ENCODE data around the gene AKT2. TPM values are rescaled to one million over a fixed set of nuclear protein-coding genes. Genes with fewer than 3 reads are reported as not detected.

Gene AKT2
- total RNA-seq, 1 experiment from 2014 or later, result 2,376 TPM

DNA sequence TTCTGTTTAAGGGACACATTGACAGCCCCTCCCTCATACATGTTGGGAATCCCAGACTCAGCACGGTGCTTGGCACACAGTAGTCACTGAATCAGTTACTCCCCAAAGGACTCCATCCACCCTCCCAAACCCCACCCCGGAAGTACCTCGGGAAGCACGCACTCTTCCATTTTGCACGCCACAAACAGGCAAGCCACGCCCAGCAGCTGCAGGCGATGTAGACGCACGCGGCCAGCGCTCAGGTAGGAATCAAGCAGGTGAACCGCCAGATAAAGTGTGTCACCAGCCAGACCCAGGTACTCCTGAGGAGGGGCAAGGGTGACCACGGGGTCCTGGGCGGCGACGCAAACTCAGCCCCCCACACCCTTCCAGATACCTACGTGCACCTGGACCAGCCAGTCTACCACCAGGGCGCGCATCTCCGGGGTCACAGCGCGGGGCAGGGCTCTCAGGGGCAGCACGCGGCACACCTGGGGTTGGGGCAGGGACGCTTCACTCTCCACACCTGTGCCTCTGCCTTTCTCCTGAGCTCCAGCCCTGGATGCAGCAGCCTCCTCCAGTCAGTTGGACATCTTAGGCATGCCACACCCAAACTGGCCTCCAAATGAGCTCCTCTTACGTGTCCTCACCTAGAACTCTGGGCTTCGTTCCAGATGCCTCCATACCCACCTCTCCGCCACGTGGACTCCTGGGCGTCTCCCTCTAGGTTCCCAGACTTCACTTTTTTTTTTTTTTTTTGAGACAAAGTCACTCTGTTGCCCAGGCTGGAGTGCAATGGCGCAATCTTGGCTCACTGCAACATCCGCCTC is 60.6 kb downstream of the AKT2 start:
- DNase-seq (ENCODE audit: low read depth, low spot score) (no peak), ATAC-seq (no peak)
- intact Hi-C loops (cut with micrococcal nuclease; ENCODE audit: unreplicated experiment), result loop anchor here (5.0 kb wide), 1 partner anchor 227 kb away; the partner anchor contains the start of gene ZNF546
- H3K4me1 ChIP-seq (ENCODE audit: control insufficient read depth, insufficient read depth, low read length), result peaks cover 26% of the 10 kb centered on the region
- H3K36me3 ChIP-seq (ENCODE audit: control insufficient read depth, insufficient read depth, low read length), result no peaks in the 10 kb centered on the region
- CTCF ChIA-PET, result interaction anchor here (0.6 to 5.3 kb wide), 22 partner anchors 10 to 919 kb away, joined by 3 to 62 read pairs (median 4); no protein-coding TSS in a partner anchor
- BruUV-seq (replicated peaks), result no TSS peak
- TF ChIP-seq, protein P1, sequence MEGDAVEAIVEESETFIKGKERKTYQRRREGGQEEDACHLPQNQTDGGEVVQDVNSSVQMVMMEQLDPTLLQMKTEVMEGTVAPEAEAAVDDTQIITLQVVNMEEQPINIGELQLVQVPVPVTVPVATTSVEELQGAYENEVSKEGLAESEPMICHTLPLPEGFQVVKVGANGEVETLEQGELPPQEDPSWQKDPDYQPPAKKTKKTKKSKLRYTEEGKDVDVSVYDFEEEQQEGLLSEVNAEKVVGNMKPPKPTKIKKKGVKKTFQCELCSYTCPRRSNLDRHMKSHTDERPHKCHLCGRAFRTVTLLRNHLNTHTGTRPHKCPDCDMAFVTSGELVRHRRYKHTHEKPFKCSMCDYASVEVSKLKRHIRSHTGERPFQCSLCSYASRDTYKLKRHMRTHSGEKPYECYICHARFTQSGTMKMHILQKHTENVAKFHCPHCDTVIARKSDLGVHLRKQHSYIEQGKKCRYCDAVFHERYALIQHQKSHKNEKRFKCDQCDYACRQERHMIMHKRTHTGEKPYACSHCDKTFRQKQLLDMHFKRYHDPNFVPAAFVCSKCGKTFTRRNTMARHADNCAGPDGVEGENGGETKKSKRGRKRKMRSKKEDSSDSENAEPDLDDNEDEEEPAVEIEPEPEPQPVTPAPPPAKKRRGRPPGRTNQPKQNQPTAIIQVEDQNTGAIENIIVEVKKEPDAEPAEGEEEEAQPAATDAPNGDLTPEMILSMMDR (IDR thresholded peaks at IDR 0.05), result no peak
- TF ChIP-seq TCF7L2 (IDR thresholded peaks at IDR 0.05; ENCODE audit: low read depth, low read length) (no peak), POLR2AphosphoS5 (IDR thresholded peaks at IDR 0.05; ENCODE audit: low read depth, low read length) (no peak), SIN3A (IDR thresholded peaks at IDR 0.05; ENCODE audit: borderline replicate concordance, insufficient read depth, low read depth, low read length) (no peak)
- TF ChIP-seq, protein P2, sequence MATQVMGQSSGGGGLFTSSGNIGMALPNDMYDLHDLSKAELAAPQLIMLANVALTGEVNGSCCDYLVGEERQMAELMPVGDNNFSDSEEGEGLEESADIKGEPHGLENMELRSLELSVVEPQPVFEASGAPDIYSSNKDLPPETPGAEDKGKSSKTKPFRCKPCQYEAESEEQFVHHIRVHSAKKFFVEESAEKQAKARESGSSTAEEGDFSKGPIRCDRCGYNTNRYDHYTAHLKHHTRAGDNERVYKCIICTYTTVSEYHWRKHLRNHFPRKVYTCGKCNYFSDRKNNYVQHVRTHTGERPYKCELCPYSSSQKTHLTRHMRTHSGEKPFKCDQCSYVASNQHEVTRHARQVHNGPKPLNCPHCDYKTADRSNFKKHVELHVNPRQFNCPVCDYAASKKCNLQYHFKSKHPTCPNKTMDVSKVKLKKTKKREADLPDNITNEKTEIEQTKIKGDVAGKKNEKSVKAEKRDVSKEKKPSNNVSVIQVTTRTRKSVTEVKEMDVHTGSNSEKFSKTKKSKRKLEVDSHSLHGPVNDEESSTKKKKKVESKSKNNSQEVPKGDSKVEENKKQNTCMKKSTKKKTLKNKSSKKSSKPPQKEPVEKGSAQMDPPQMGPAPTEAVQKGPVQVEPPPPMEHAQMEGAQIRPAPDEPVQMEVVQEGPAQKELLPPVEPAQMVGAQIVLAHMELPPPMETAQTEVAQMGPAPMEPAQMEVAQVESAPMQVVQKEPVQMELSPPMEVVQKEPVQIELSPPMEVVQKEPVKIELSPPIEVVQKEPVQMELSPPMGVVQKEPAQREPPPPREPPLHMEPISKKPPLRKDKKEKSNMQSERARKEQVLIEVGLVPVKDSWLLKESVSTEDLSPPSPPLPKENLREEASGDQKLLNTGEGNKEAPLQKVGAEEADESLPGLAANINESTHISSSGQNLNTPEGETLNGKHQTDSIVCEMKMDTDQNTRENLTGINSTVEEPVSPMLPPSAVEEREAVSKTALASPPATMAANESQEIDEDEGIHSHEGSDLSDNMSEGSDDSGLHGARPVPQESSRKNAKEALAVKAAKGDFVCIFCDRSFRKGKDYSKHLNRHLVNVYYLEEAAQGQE (IDR thresholded peaks at IDR 0.05; ENCODE audit: insufficient read depth in 1 of 2, low read depth in 2 of 2, low read length in 1 of 2), result no peak
- peaks cover 9% of the 10 kb centered on the region; the same call in 1 of the 2 replicates for H3K9me3 ChIP-seq (ENCODE audit: control insufficient read depth, insufficient read depth, low read depth, low read length)
- in situ Hi-C loops (cut with HindIII; ENCODE audit: low pct_unique_long_range_greater_than_20kb, low sequenced_read_pairs), result loop anchor here (5.0 kb wide), 3 partner anchors 32 to 87 kb away; partner anchors contain the start of gene MAP3K10
- H3K4me3 ChIP-seq (ENCODE audit: low read depth in 2 of 2, low read length in 2 of 2), result no peak overlapping the region
- peaks cover 11% of the 10 kb centered on the region; the same call in 1 of the 2 replicates for H3K27me3 ChIP-seq (ENCODE audit: control insufficient read depth, insufficient read depth, low read length)
- no peak overlapping the region for H3K27ac ChIP-seq (ENCODE audit: low read length)
- POLR2A ChIA-PET, result interaction anchor here (0.6 to 0.7 kb wide), 7 partner anchors 15 to 401 kb away, joined by 3 to 9 read pairs (median 6); no protein-coding TSS in a partner anchor

DNA sequence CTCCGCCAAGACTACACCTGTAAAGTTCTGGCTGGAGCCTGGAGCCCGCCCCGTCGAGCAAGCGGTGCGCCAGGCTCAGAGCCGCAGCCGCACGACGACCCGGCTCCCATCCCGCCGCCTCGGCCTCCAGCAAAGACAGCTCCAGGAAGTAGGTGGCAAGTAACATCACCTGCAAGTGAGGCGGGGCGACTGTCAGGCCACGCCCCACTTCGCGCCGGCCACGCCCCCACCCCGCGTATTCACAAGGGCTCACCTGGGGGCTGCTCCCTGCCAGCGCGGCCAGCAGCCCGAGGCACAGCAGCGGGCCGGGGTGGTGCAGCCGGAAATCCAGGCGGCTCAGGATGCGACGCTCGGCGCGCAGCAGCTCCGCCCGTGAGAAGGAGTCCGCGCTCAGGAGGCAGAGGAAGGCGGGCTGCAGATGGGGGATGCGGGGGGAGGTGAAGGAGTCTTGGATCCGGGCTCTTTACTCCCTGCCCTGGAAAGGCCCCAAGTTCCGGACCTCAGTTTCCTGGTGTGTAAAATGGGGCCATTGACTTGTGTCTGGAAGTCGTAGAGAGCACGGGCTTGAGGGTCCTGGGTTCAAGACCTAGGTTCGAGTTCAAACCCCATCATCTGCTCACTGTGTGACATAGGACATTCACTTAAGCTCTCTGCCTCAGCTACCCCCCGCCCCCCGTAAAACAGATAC is 61.9 kb downstream of the AKT2 start:
- ATAC-seq (no peak), DNase-seq (ENCODE audit: low read depth, low spot score) (no peak)
- H3K4me1 ChIP-seq (ENCODE audit: control insufficient read depth, insufficient read depth, low read length), result peaks cover 34% of the 10 kb centered on the region
- H3K36me3 ChIP-seq (ENCODE audit: control insufficient read depth, insufficient read depth, low read length), result no peaks in the 10 kb centered on the region
- POLR2A ChIA-PET, result interaction anchor here (0.5 to 1.3 kb wide), 3 partner anchors 65 to 253 kb away, joined by 3 to 4 read pairs (median 3); no protein-coding TSS in a partner anchor
- intact Hi-C loops (cut with micrococcal nuclease; ENCODE audit: unreplicated experiment), result loop anchor here (5.0 kb wide), 1 partner anchor 226 kb away; the partner anchor contains the start of gene ZNF546
- in situ Hi-C loops (cut with HindIII; ENCODE audit: low pct_unique_long_range_greater_than_20kb, low sequenced_read_pairs), result no loop called here
- no TSS peak for BruUV-seq (replicated peaks)
- peaks cover 18% of the 10 kb centered on the region for H3K27me3 ChIP-seq (ENCODE audit: control insufficient read depth, insufficient read depth, low read length)
- CTCF ChIA-PET, result interaction anchor here (0.5 to 8.8 kb wide), 7 partner anchors 27 to 82 kb away, joined by 3 to 153 read pairs (median 3); no protein-coding TSS in a partner anchor
- no peak overlapping the region for H3K4me3 ChIP-seq (ENCODE audit: low read depth in 2 of 2, low read length in 2 of 2)
- TF ChIP-seq, protein P1 (IDR thresholded peaks at IDR 0.05), result no peak
- TF ChIP-seq TCF7L2 (IDR thresholded peaks at IDR 0.05; ENCODE audit: low read depth, low read length) (no peak), SIN3A (IDR thresholded peaks at IDR 0.05; ENCODE audit: borderline replicate concordance, insufficient read depth, low read depth, low read length) (no peak), POLR2AphosphoS5 (IDR thresholded peaks at IDR 0.05; ENCODE audit: low read depth, low read length) (no peak)
- TF ChIP-seq, protein P2 (IDR thresholded peaks at IDR 0.05; ENCODE audit: insufficient read depth in 1 of 2, low read depth in 2 of 2, low read length in 1 of 2), result no peak
- H3K27ac ChIP-seq (ENCODE audit: low read length), result no peak overlapping the region
- H3K9me3 ChIP-seq (ENCODE audit: control insufficient read depth, insufficient read depth, low read depth, low read length), result peaks cover 9% of the 10 kb centered on the region; the same call in 1 of the 2 replicates

Data from Panc1 (cell line).